GM21381 (cell line): ENCODE results near the gene TADA1.

ENCODE experiments used
- ATAC-seq: cut with Tn5 transposase; IDR thresholded peaks from one replicate; pipeline ENCODE4 v1.9.1; 2021; ENCODE audit warnings: mild to moderate bottlenecking, moderate library complexity; ENCODE audit not compliant: unreplicated experiment

TADA1 gene

DNA sequence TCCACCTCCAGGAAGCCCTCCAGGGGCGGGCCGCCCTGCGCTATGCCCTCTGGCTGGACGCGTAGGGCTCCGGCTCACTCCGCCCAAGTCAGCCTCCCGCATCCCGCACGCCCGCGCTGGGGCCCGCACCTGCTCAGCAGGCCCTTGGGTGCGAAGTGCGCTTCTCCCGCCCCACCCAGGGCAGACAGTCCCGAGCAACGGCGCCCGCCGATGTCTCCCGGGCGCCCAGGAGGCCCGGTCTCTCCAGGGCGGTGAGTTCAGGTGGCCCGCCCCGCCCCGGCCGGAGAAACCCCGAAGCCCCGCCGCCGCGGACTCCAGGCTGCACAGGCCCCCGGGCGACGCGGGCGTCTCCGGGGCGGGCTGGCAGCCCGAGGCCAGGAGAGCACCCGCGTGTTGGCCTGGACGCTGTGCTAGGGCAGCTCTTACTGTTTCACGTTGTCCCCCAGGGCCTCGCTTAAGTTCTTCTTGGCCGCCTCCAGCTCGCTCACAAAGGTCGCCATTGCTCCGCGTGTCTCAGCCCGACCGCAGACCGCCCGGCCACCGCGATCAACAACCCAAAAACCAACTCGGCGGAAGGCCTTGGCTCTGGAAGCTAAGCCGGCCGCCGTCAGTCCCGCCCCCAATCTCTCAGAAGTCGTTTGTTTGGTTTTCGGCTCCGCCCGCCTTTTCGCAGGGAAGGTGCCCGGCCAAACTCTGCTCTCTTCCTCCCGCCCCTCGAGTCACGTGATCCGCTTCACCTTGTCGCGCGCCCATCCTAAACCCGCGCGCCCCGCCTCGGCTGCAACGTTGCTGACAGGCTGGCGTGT is at the start of gene TADA1:
Gene TADA1 (minus strand): TSS at position 531 of the 806 bp plus-strand sequence. CDS start 31 bp downstream, at position 500.
- peak; percentile 83 for ATAC-seq

DNA sequence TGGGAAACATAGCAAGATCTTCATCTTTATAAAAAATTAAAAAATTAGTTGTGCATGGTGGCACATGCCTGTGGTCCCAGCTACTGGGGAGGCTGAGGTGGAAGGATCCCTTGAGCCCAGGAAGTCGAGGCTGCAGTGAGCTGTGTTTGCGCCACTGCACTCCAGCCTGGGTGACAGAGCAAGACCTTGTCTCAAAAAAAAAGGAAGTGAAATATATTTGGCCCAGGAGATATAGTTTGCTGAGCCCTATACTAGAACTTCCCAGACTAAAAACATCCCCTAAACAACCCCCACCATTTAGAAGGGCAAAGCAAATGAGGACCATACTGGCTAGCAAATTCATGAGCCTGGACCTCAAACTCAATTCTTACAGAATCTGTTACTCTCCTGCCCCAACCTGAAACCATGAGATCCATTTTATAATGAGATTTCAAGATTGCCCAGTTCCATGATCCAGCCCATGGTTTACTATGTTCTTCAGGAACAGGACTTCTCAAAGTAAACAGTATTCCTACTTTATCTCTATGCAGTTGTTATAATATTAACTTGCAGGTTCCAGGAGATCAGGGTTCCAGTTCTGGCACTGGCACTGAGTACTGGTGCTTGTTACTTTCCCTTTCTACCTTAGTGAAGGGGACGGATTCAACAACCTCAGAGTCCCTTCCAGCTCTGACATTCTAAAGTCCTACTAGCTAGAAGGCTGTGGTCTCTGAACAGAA is 48.9 kb upstream of the TADA1 start:
- peak; percentile 61 for ATAC-seq

DNA sequence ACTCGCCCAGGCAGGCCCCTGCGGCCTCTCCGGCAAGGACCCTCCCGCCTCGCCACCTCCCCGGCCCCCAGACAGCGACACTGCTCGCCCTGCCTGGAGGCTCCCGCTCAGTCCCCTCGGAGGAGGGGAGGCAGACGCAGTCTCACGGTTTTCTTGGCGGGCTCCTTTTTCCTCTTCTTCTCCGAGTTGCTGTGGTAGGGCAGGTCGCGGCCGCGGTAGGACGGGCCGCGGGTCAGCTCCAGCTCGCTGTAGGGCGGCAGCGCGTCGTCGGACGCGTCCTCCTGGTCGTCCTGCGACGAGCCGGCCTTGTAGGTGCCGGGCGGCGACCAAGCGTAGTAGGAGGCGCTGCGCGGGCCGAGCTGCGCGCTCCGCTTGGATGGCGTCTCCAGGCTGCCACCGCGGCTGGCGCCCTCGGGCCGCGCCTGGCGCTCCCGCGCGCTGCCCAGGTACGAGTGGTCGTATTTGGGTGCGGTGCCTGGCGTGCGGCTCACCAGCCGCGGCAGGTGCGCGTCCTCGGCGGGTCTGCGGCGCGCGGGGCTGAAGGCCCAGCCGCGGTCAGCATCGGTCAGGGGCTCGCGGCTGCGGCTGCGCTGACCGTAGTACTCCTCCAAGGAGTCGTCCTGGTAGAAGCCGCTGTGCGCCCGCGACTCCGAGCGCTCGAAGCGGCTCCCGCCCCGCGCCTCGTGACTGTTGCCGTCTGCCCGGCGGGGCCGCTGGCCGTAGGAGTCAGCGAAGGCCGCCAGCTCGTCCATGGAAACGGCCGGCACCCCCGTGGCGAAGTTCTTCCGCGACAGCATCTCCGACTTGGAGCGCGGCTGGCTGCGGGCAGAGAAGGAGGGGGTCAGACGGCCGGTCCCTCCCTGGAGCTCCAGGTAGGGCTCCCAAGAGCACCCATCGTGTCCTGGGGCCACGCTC is 44.8 kb upstream of the TADA1 start:
- no peak for ATAC-seq

GRCh38 chr1:166918956-166919316 is 42.9 kb upstream of the TADA1 start:
- no peak for ATAC-seq

DNA sequence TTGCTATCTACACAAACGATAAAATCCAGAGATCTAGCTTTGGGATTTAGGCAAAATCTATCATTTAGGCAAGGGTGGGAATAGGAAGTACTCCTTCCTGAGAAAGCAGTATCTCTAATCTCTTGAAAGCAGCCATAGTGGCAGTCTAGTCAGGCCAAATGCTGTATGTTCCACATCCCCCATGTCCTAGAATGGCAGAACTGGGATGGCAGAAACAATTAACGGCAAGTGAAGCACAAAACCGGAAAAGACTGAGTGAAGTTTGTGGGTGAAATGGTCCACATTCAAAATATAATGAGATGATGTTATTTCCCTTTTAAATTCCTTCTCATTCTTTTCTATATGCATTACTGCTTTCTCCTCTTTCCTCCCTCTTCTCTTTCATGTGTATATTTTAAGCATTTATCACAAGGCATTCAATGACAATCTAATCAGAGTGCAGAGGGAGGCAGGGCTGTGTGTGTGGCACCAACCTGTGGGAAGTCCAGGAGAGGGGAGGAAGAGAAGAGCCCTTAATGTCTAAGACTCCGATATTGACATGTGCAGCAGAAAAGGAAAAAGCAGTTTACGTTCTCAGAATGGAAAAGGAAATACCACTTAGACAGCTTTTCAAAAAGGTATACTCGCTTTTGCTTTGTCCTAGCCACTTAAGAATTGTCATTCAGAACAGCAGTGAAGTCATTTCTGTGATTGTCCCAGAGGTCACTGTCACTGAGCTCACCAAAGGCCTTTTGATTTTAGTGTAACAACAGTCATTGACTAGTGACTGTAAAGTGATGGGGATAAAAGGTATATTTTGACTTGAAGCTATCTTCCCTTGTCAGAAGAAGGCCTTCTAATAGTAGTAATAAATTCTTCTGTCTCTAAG is 42.3 kb upstream of the TADA1 start:
- no peak for ATAC-seq

DNA sequence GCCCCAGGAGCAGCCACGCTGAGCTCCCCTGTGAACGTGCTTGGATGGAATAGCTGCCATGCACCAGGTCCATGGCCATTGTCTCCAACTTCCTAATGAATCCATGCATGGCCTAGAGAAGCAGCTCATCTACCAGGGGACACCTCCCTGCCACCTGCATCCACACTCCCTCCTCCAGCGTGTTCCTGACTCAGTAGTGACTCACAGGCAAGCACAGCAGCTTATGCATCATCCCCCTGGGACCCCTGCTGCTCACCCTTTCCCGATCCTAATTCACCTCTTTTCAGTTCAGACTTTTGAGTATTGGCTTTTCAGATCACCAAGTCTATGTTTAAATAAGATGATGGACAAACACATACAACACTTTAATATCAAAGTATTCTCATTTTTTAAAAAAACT is 39.9 kb upstream of the TADA1 start:
- ATAC-seq, result no peak

GRCh38 chr1:166915042-166915441 is 39.0 kb upstream of the TADA1 start:
- ATAC-seq, result no peak

GRCh38 chr1:166914111-166914510 is 38.0 kb upstream of the TADA1 start:
- ATAC-seq, result no peak

GRCh38 chr1:166911624-166912023 is 35.6 kb upstream of the TADA1 start:
- no peak for ATAC-seq

DNA sequence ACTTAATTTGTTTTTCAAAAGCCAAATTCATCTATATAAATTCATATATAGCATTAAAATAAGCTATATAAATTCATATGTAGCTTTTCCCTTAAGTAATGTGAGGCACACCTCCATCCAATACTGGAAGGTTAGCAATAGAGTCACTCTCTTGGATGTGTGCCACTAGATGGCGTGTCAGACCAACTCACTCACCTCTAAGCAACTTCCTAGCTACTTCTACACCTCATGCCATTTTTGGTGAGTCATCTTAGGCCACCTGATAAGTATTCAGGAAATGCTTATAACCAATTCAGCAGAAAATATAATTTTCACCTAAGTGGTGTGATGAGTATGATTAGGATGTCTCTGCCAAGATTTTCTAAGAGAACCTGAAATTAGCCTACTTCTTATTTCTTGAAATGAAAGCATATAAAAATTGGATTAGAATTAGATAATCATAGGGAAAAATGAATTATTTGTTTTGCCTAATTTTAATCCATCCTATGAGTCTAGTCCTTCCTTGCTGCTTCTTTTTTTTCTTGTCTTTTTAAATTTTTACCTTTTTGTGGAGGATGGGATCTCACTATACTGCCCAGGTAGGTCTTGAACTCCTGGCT is 34.4 kb upstream of the TADA1 start:
- ATAC-seq, result peak; percentile 95

- no peak for ATAC-seq
These were observed 32.9 kb upstream of the TADA1 start for GRCh38 chr1:166908942-166909341.

DNA sequence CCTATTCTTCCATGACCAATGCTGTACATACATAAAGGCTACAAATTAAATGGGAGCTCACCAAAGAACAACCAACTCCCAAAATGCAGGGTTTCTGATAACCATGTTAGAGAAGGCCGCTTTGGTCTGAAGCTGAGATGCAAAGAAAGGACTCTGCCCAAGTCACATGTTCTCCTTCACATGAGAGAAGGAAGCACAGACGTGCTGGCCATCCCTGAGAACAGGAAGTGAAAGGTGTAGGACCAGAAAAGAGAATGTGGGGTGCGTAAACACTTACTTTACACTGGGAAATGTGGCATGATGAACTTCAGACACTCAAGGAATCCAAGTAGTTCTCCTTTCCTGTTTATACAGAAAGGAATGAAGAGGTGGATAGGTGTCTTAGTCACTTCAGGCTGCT is 31.7 kb upstream of the TADA1 start:
- peak; percentile 46 for ATAC-seq

DNA sequence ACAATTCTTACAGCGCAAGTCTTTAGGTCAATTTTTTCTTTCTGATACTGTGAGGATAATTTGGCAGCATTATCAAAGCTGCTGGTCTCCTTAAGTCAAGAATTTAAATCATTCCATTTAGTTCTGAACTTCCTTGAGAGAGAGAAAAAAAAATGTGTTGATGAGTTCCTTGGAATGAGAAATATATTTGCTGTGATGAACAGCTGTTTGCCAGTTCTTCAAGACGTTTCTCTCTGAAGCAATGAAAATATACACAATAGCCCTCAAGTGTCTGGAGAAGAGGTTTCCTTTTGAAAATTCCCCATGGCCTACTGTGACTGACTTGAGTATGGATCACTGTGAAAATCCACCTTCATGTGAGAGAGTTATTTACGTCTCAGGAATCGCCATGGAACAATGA is 31.0 kb upstream of the TADA1 start:
- no peak for ATAC-seq

GRCh38 chr1:166906647-166907046 is 30.6 kb upstream of the TADA1 start:
- ATAC-seq, result no peak

DNA sequence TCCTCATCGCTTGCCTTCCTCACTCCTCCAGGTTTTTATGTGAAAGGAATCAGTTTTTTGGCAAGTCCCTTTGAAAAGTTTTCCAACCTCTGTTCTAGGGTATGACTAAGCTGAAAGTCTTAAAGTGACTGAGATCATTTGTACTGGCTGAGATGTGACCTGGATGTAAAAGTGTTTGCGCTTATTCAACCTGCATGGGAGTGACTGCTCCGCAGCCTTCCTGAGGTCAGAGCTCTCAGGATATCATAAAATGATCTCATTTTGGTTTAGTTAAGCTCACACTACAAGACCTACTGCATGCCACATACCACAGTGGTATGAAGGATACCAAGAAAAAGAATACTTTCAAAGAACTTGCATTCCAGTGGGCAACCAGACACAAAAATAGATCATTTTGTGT is 29.8 kb upstream of the TADA1 start:
- no peak for ATAC-seq

GRCh38 chr1:166905136-166905535 is 29.1 kb upstream of the TADA1 start:
- no peak for ATAC-seq

DNA sequence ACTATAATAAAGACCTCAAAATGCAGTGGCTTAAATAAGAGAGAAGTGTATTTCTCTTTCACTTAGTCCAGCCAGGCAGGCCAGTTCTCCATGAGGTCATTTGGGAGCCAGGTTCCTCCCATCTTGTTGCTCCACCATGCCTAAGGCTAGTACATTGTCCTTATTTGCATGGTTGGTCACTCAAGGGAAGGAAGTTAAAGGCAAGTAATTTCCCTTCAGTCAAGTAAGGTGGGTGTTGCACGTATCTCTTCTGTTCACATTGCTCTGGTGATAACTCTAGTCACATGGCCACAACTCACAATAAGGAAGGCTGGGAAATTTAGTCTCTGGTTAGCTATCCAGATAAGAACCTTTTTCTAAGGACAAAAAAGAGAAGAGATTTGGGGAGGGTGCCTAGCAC is 27.2 kb upstream of the TADA1 start:
- no peak for ATAC-seq

- ATAC-seq, result no peak
These were observed 26.2 kb upstream of the TADA1 start for GRCh38 chr1:166902279-166902678.

- no peak for ATAC-seq
These were observed 24.9 kb upstream of the TADA1 start for GRCh38 chr1:166900987-166901386.

GRCh38 chr1:166899769-166900168 is 23.7 kb upstream of the TADA1 start:
- no peak for ATAC-seq
